Caco-2 (cell line): ENCODE data around the gene DCUN1D2. TPM values are rescaled to one million over a fixed set of nuclear protein-coding genes. Genes with fewer than 3 reads are reported as not detected.

ENCODE experiments used
- BruUV-seq: library from RNA; stranded (reverse); fragments of 400-500 nt; replicated peaks from 2 replicates; lab custom pipeline; 2021; lab: Mats Ljungman, UMichigan
- CTCF ChIA-PET: fragments of 300-600 bp; sonication (Branson Sonifier 250); formaldehyde crosslinking; loops from one replicate; lab custom pipeline; 2022; ENCODE audit warnings: antibody characterized with exemption; lab: Charles Lee
- POLR2A ChIA-PET: fragments of 300-600 bp; sonication (Branson Sonifier 250); formaldehyde crosslinking; loops from one replicate; lab custom pipeline; 2022; ENCODE audit warnings: antibody characterized with exemption; lab: Charles Lee
- DNase-seq, 2 experiments: peaks; one replicate each; pipeline versions ENCODE4 v3.0.0 to v3.0.0-alpha.2; 2020 to 2022
- H3K27me3 ChIP-seq: replicated peaks from 2 replicates; pipeline ENCODE4 v1.6.0; 2011; ENCODE audit warnings: low read length; ENCODE audit not compliant: control insufficient read depth, insufficient read depth
- H3K36me3 ChIP-seq: 2 replicates; pipeline ENCODE4 v1.5.1; 2011; ENCODE audit warnings: low read length; ENCODE audit not compliant: control insufficient read depth, insufficient read depth
- H3K4me1 ChIP-seq: fragments of 250-450 bp; sonication (Bioruptor Pico); 2 replicates; pipeline ENCODE4 v1.5.1; 2020; ENCODE audit warnings: mild to moderate bottlenecking
- H3K4me3 ChIP-seq: 2 replicates; pipeline ENCODE4 v1.5.1; 2011; ENCODE audit warnings: low read depth, mild to moderate bottlenecking, control low read depth, low read length
- H3K9me3 ChIP-seq: fragments of 250-450 bp; sonication (Bioruptor Pico); 2 replicates; pipeline ENCODE4 v1.5.1; 2020; ENCODE audit warnings: mild to moderate bottlenecking, moderate library complexity
- H3K27ac Mint-ChIP-seq: one replicate; pipeline ENCODE4 v1.8.0; 2022; ENCODE audit warnings: mixed read lengths; ENCODE audit not compliant: unreplicated experiment
- H3K27me3 Mint-ChIP-seq: one replicate; pipeline ENCODE4 v1.8.0; 2022; ENCODE audit warnings: mixed read lengths; ENCODE audit not compliant: insufficient read depth, unreplicated experiment
- H3K36me3 Mint-ChIP-seq: one replicate; pipeline ENCODE4 v1.8.0; 2022; ENCODE audit warnings: mild to moderate bottlenecking, mixed read lengths; ENCODE audit not compliant: insufficient read depth, unreplicated experiment
- H3K4me1 Mint-ChIP-seq: one replicate; pipeline ENCODE4 v1.8.0; 2022; ENCODE audit warnings: low read depth, mixed read lengths; ENCODE audit not compliant: unreplicated experiment
- H3K4me3 Mint-ChIP-seq: one replicate; pipeline ENCODE4 v1.8.0; 2022; ENCODE audit warnings: mild to moderate bottlenecking, moderate library complexity, mixed read lengths; ENCODE audit not compliant: unreplicated experiment
- H3K9me3 Mint-ChIP-seq: one replicate; pipeline ENCODE4 v1.8.0; 2022; ENCODE audit warnings: mixed read lengths; ENCODE audit not compliant: unreplicated experiment
- intact Hi-C: fragments of 100-400 bp; cut with micrococcal nuclease; formaldehyde crosslinking; loops from one replicate; pipeline ENCODE4 v1.10.0; 2022; ENCODE audit not compliant: unreplicated experiment
- total RNA-seq: library from RNA; stranded (reverse); gene quantifications from 2 replicates; pipeline ENCODE4 v1.2.3, GENCODE V29; 2022
- TF ChIP-seq, protein P1 (sequence below), 2 experiments: fragments of 200-600 bp in 1 of 2; IDR thresholded peaks; 1 replicate in 1 of 2; 2 replicates in 1 of 2; pipeline versions ENCODE4 v1.5.1 to v1.8.0; 2011 to 2022; ENCODE audit warnings: antibody characterized with exemption in 1 of 2, control low read depth in 1 of 2, inconsistent platforms in 1 of 2, low read depth in 1 of 2, low read length in 1 of 2, mild to moderate bottlenecking in 1 of 2, moderate library complexity in 1 of 2; ENCODE audit not compliant: insufficient read depth in 1 of 2, severe bottlenecking in 1 of 2, unreplicated experiment in 1 of 2

DCUN1D2 gene
- total RNA-seq, 1 experiment from 2014 or later = 59.4 TPM

DNA sequence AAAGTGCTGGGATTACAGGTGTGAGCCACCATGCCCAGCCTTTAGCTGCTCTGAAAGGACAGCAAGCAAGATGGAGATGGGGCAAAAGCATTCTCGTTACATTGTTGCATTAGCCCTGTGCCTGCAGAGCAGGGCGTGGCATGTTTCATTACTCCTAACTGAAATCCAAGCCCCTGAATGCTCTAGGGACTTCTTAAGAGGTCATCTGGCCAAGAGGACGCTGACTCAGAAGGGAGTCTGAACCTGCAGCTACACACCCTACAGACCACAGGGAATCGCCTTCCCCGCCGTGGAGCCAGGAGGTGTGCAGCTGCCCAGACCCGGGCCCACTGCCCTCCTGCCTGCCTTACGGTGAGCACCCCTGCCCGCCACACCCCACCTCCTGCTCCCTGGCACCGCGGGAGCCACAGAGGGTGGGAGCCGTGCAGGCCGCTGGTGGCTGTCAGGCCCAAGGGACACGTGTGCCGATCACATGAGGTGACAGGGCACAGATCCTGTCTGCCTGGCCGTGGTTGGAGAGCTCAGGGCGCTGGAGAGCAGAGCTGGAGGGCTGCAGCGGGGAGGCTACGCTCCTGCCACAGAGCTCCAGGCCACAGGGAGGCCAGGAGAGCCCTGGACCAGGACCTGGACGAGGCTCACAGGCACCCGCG is 64.4 kb downstream of the DCUN1D2 start:
- Mint-ChIP-seq H3K9me3 (no peaks in the 10 kb centered on the region), H3K36me3 (peaks cover 6% of the 10 kb centered on the region), H3K4me1 (no peaks in the 10 kb centered on the region), H3K27me3 (no peaks in the 10 kb centered on the region), H3K4me3 (no peak overlapping the region), H3K27ac (no peak overlapping the region)
- CTCF ChIA-PET = no interaction called here
- H3K27me3 ChIP-seq = no peaks in the 10 kb centered on the region
- POLR2A ChIA-PET = no interaction called here
- BruUV-seq = no TSS peak
- no peaks in the 10 kb centered on the region for H3K36me3 ChIP-seq
- peaks cover 10% of the 10 kb centered on the region for H3K4me1 ChIP-seq
- intact Hi-C loops = no loop called here
- no peak for DNase-seq
- H3K9me3 ChIP-seq = no peaks in the 10 kb centered on the region
- TF ChIP-seq, protein P1, sequence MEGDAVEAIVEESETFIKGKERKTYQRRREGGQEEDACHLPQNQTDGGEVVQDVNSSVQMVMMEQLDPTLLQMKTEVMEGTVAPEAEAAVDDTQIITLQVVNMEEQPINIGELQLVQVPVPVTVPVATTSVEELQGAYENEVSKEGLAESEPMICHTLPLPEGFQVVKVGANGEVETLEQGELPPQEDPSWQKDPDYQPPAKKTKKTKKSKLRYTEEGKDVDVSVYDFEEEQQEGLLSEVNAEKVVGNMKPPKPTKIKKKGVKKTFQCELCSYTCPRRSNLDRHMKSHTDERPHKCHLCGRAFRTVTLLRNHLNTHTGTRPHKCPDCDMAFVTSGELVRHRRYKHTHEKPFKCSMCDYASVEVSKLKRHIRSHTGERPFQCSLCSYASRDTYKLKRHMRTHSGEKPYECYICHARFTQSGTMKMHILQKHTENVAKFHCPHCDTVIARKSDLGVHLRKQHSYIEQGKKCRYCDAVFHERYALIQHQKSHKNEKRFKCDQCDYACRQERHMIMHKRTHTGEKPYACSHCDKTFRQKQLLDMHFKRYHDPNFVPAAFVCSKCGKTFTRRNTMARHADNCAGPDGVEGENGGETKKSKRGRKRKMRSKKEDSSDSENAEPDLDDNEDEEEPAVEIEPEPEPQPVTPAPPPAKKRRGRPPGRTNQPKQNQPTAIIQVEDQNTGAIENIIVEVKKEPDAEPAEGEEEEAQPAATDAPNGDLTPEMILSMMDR (IDR thresholded peaks at IDR 0.05; ENCODE audit: insufficient read depth in 1 of 2, low read depth in 1 of 2, low read length in 1 of 2, severe bottlenecking in 1 of 2, unreplicated experiment in 1 of 2) = no peak
- no peak overlapping the region for H3K4me3 ChIP-seq

DNA sequence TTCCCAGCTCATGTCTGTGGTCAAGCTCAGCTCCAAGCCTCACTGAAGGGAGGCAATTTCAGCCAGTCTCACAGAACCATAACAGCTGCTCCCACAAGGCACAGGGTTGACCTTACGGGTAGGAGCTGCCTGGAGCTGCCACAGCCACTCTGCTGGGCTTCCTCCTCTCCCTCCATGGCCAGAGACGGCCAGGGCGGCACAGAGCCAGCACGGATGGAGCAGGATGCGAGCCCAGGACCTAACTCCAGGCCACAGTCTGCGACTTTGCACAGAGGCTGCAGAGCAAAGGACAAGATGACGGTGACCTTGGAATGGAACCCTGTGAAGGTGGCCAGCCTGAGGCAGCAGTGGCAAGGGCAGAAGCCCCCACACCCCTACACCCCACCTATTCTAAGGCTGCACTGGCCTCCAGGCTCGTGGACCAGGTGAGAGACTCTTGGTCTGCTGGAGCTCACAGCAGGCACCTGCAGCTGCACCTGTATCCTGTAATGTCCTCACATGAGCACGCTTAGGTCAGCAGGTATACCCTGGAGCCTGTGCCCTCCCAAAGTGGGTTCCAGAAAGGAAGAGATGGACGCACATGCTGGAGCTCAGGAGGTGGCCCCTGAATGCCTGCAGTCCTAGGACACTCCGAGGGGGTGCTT is 66.9 kb downstream of the DCUN1D2 start:
- H3K36me3 Mint-ChIP-seq = peaks cover 6% of the 10 kb centered on the region
- BruUV-seq = no TSS peak
- Histone ChIP-seq H3K27me3 (no peaks in the 10 kb centered on the region), H3K4me3 (no peak overlapping the region), H3K4me1 (peaks cover 10% of the 10 kb centered on the region), H3K36me3 (no peaks in the 10 kb centered on the region), H3K9me3 (no peaks in the 10 kb centered on the region)
- H3K4me3 Mint-ChIP-seq = no peak overlapping the region
- TF ChIP-seq, protein P1 (IDR thresholded peaks at IDR 0.05; ENCODE audit: insufficient read depth in 1 of 2, low read depth in 1 of 2, low read length in 1 of 2, severe bottlenecking in 1 of 2, unreplicated experiment in 1 of 2) = no peak
- H3K9me3 Mint-ChIP-seq = no peaks in the 10 kb centered on the region
- intact Hi-C loops = no loop called here
- no peak for DNase-seq
- no peaks in the 10 kb centered on the region for H3K4me1 Mint-ChIP-seq
- CTCF ChIA-PET = no interaction called here
- POLR2A ChIA-PET = no interaction called here
- peaks cover 3% of the 10 kb centered on the region for H3K27me3 Mint-ChIP-seq
- no peak overlapping the region for H3K27ac Mint-ChIP-seq

DNA sequence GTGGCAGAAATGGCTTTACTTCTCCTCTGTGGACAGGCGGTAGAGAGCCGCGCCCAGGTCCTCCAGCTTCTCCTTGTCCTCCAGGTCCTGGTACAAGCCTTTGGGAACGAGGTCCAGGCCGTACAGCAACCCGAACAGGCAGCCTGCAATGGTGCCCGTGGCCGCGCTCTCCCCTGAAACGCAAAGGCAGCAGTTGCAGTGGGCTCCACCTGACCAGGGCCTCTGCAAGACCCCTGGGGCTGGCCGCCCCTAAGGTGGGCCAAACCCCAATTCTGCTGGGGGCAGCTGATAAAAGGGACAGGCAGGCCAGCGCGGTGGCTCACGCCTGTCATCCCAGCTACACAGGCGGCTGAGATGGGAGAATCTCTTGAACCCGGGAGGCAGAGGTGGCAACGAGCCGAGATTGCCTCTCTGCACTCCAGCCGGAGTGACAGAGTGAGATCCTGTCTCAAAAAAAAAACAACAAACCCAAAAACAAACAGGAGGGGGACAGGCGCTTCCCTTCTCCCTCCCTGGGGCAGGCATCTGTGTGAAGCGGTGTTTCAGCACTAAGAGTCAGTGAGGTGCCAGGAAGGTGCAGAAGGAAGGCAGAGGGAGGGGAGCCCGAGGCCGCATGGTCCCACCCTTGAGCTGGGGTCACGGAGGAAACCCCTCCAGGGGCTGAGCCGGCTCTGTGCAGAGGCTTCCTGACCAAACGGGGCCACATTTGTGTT is 67.5 kb downstream of the DCUN1D2 start:
- POLR2A ChIA-PET = no interaction called here
- no peaks in the 10 kb centered on the region for H3K36me3 ChIP-seq
- Mint-ChIP-seq H3K36me3 (no peaks in the 10 kb centered on the region), H3K4me3 (no peak overlapping the region), H3K27me3 (peaks cover 3% of the 10 kb centered on the region), H3K9me3 (no peaks in the 10 kb centered on the region), H3K4me1 (peaks cover 2% of the 10 kb centered on the region), H3K27ac (no peak overlapping the region)
- TF ChIP-seq, protein P1 (IDR thresholded peaks at IDR 0.05; ENCODE audit: insufficient read depth in 1 of 2, low read depth in 1 of 2, low read length in 1 of 2, severe bottlenecking in 1 of 2, unreplicated experiment in 1 of 2) = no peak
- intact Hi-C loops = no loop called here
- H3K9me3 ChIP-seq = no peaks in the 10 kb centered on the region
- BruUV-seq = no TSS peak
- no peak overlapping the region for H3K4me3 ChIP-seq
- CTCF ChIA-PET = no interaction called here
- DNase-seq = no peak
- no peaks in the 10 kb centered on the region for H3K27me3 ChIP-seq
- peaks cover 5% of the 10 kb centered on the region; the same call in 1 of the 2 replicates for H3K4me1 ChIP-seq
